ELR (cell line): ENCODE data around the gene CLDN34.

Experiments
- DNase-seq: peaks from one replicate; pipeline ENCODE4 v3.0.0-alpha.2; 2015; ENCODE audit warnings: low read depth

The CLDN34 gene

DNA sequence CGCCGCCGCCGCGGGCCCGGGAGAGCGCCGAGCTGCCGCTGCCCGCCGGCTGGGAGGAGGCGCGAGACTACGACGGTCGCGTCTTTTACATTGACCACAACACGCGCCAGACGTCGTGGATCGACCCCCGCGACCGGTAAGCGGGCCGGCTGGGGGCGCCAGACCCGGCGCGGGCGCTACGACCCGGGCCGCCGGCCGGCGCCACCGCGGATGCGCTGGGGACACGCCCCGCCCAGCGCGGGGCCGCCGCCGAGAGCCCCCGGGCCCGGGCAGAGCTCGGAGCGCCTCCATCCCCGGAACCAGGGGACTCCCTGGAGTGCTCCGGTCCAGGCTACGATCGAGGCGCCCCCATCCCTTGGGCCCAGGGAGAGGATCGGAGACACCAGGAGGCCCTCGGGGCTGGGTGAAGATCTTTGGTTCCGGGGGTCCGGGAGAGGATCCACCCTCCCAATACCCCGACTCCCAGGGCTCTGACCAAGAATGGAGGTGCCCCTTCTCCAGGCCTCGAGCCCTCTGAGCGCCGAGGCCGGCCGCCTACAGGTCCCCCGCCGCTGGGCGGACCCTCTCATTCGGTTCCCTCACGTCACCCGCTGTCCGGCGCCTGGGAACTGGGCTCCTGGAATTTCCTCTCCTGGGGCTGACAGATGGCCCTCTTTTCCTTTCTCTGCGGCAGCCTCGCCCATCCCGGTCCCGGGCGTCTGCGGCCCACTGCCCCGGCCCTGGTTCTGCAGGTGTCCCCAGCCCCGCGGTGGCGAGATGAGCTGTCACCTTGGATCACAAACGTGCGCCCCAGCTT lies 48.8 kb downstream of the CLDN34 start:
- DNase-seq, result peak; percentile 65

- no peak for DNase-seq
Observed at GRCh38 chrX:10016519-10017132, 49.5 kb downstream of the CLDN34 start.

DNA sequence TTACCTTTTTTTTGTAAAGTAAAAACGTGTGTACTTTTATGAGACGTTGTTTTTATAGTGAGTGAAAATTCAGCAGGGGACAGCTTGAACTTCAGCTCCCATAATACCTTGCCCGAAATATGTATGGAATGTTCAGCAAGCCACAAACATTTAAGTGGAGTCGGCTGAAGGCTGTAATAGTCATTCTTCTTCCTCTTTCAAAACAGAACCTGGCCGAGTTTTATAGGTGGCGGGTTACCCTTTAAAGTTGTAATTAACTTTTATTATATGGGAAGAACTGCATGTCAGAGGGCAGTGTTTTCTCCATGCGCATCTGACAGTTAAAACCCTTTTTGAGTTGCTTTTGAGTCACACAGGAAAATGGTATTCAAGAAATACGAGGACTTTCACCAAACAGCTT lies 50.7 kb downstream of the CLDN34 start:
- DNase-seq, result peak; percentile 89
